ENCODE measurements around the gene POLR1G. TPM values are rescaled to one million over a fixed set of nuclear protein-coding genes. Genes with fewer than 3 reads are reported as not detected.
A peak's percentile ranks its signal among the peaks of the same experiment; 100 is the strongest.

POLR1G gene
- total and polyA plus RNA-seq, 9 of the 15 experiments (the other 6 are each of a cell fraction or from before 2014, with no cell fraction given) = 3.0 to 50.1 (median 27.4) TPM

DNA sequence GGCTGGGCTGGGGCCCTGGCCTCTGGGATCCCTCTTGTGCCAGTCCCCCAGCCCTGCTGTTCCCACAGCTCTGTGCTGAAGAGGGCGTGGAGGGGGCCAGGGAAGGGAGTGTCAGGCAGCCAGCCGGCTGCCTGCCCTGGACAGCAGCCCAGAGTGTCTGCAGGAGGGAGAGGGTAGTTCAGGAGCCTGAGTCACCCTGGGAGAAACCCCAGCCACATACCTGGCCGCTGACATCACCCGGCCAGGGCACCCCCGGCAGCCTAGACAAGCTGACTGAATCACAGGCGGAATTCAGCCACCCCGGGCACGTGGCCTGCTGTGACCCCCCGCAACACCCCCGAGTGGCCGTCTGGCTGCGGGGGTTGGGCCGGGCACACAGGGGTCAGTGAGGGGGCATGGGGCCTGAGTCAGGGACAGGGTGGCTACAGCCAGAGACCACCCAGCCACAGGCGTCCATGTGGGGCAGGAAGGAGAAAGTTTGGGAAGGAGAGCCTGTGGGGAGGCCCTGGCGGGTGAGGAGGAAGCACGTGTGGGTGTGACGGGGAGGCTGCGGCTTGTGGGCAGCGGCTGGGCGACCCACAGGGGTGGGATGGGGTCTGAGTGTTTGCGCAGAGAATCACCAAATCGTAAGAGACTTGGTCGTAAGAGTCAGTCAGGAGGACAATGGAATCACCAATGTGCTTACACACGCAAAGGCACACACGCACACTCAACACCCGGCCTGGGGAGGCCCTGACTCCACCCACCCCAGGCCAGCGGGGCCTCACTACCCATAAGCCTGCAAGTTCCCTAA, 49.5 kb downstream of the POLR1G start (continued):
- TF ChIP-seq MBD1 (CRISPR knock-in tag; IDR thresholded peaks at IDR 0.05) = no peak
- TF ChIP-seq MTA1 (IDR thresholded peaks at IDR 0.05; ENCODE audit: borderline replicate concordance) = 0 out of 2 replicates have a peak, but pooled peaks have one; percentile 39
- peak; percentile 74; the same call in 1 of the 2 replicates for TF ChIP-seq ZNF766 (CRISPR knock-in tag; conservative IDR thresholded peaks at IDR 0.05)
- TF ChIP-seq TAF1 (IDR thresholded peaks at IDR 0.05; ENCODE audit: control insufficient read depth, extremely low read depth, insufficient read depth, low read length, severe bottlenecking) = peak; percentile 25
- TF ChIP-seq FOXK2 (conservative IDR thresholded peaks at IDR 0.05 in 1 of 2, IDR thresholded peaks at IDR 0.05 in 1 of 2; ENCODE audit: low read depth in 2 of 2) = peak; percentile 49 to 56; a peak in 2 of 4 replicates
- no peak; the same call in 1 of the 2 replicates for TF ChIP-seq MBD2 (IDR thresholded peaks at IDR 0.05; ENCODE audit: borderline replicate concordance, low read depth)
- no peak for TF ChIP-seq CAMTA2 (CRISPR knock-in tag; conservative IDR thresholded peaks at IDR 0.05)
- peak; percentile 80 for TF ChIP-seq POLR2G (IDR thresholded peaks at IDR 0.05; ENCODE audit: low read depth, low read length)
- TF ChIP-seq MXI1 (IDR thresholded peaks at IDR 0.05; ENCODE audit: low read depth, low read length) = no peak
- peak; percentile 88 for TF ChIP-seq ZFX (CRISPR knock-in tag; IDR thresholded peaks at IDR 0.05)
- TF ChIP-seq ZSCAN32 (CRISPR knock-in tag; IDR thresholded peaks at IDR 0.05) = no peak
- TF ChIP-seq CEBPG (CRISPR knock-in tag; IDR thresholded peaks at IDR 0.05) = no peak
- no peak for TF ChIP-seq CEBPG (tag; conservative IDR thresholded peaks at IDR 0.05 in 1 of 2, IDR thresholded peaks at IDR 0.05 in 1 of 2)
- no peak for TF ChIP-seq KLF16 (IDR thresholded peaks at IDR 0.05)
- TF ChIP-seq SMAD1 (IDR thresholded peaks at IDR 0.05; ENCODE audit: low read depth, low read length, partially characterized antibody) = no peak
- no peak for TF ChIP-seq AFF1 (IDR thresholded peaks at IDR 0.05; ENCODE audit: low read depth in 1 of 2, partially characterized antibody in 2 of 2)
- TF ChIP-seq FOXP1 (CRISPR knock-in tag; IDR thresholded peaks at IDR 0.05) = peak; percentile 83; the same call in 1 of the 2 replicates
- no peak for TF ChIP-seq GMEB1 (CRISPR knock-in tag; IDR thresholded peaks at IDR 0.05)
- peak; percentile 48; the same call in 1 of the 2 replicates for TF ChIP-seq GABPB1 (CRISPR knock-in tag; IDR thresholded peaks at IDR 0.05)
- no peak; the same call in none of the 2 replicates for TF ChIP-seq POLR2A (conservative IDR thresholded peaks at IDR 0.05)

Data from K562 (cell line).